Spinal cord (tissue), 10 donors: ENCODE data around the gene API5. TPM values are rescaled to one million over a fixed set of nuclear protein-coding genes. Genes with fewer than 3 reads are reported as not detected.
A peak's percentile ranks its signal among the peaks of the same experiment; 100 is the strongest.

Experiments used
- DNase-seq, 6 donors: peaks; one replicate each; pipeline versions ENCODE4 v3.0.0 to v3.0.0-alpha.2; 2013 to 2015; ENCODE audit warnings: low spot score in 6 of 6, low read depth in 4 of 6
- H3K27ac ChIP-seq: one replicate; pipeline ENCODE4 v1.5.1; 2013; ENCODE audit warnings: low read depth, low read length, control low read depth
- H3K27me3 ChIP-seq: one replicate; pipeline ENCODE4 v1.6.1; 2013; ENCODE audit warnings: low read length; ENCODE audit not compliant: control insufficient read depth, insufficient read depth
- H3K36me3 ChIP-seq: one replicate; pipeline ENCODE4 v1.6.1; 2013; ENCODE audit warnings: low read length; ENCODE audit not compliant: control insufficient read depth, insufficient read depth
- H3K4me1 ChIP-seq: one replicate; pipeline ENCODE4 v1.6.1; 2013; ENCODE audit warnings: low read length; ENCODE audit not compliant: control insufficient read depth, insufficient read depth
- H3K4me3 ChIP-seq: one replicate; pipeline ENCODE4 v1.5.1; 2013; ENCODE audit warnings: low read depth, low read length, control low read depth
- H3K9me3 ChIP-seq: one replicate; pipeline ENCODE4 v1.6.1; 2013; ENCODE audit warnings: low read length; ENCODE audit not compliant: control insufficient read depth, insufficient read depth
- WGBS: methylation state at CpG from one replicate; pipeline ENCODE4 v1.1.5; 2013; ENCODE audit warnings: missing lambda C conversion rate; ENCODE audit not compliant: insufficient coverage; 5-methylcytosine and 5-hydroxymethylcytosine counted together
- long read RNA-seq, 4 donors: transcript quantifications; one replicate each; lab custom pipeline, GENCODE V29; 2026
- polyA plus RNA-seq, 2 donors: library from polyadenylated mRNA; unstranded; fragments of 120-200 nt; gene quantifications; one replicate each; pipeline ENCODE4 v1.2.1, GENCODE V29; 2013; ENCODE audit not compliant: insufficient read length in 2 of 2
- total RNA-seq, 2 donors: library from RNA; depleted of rRNA in 1 of 2; stranded (reverse); fragments of 120-200 nt in 1 of 2; fragments of >200 nt in 1 of 2; gene quantifications; one replicate each; pipeline versions ENCODE4 v1.2.3 to v1.2.4, GENCODE V29; 2013 to 2014
- donor health status: healthy.

Gene API5
- total RNA-seq (10 to 100 TPM; 56.1 to 99.4 TPM), polyA plus RNA-seq (10 to 100 TPM; 63.9 to 80.1 TPM)
- long read RNA-seq, donor 1, transcript API5-201 (14 exons, 3,714 nt) = major isoform, 8 of 27 reads
- long read RNA-seq, donor 1, transcript API5-210 (13 exons, 1,760 nt) = minor isoform, 6 of 27 reads
- long read RNA-seq, donor 1, transcript API5-208 (14 exons, 1,868 nt) = major isoform, 8 of 27 reads
- long read RNA-seq, donor 1, partial matches to known transcripts = 5 of 27 reads
- long read RNA-seq, donor 1, other reads (novel, unspliced or antisense) = 0 of 27 reads
- long read RNA-seq, donor 2, partial matches to known transcripts = 0 of 9 reads
- long read RNA-seq, donor 2, other reads (novel, unspliced or antisense) = 0 of 9 reads
- long read RNA-seq, donor 3, transcript API5-208 (14 exons, 1,868 nt) = major isoform, 7 of 16 reads
- long read RNA-seq, donor 3, transcript API5-201 (14 exons, 3,714 nt) = major isoform, 7 of 16 reads
- long read RNA-seq, donor 3, partial matches to known transcripts = 0 of 16 reads
- long read RNA-seq, donor 3, other reads (novel, unspliced or antisense) = 0 of 16 reads
- long read RNA-seq, donor 4, transcript API5-210 (13 exons, 1,760 nt) = minor isoform, 6 of 32 reads
- long read RNA-seq, donor 4, transcript API5-201 (14 exons, 3,714 nt) = minor isoform, 7 of 32 reads
- long read RNA-seq, donor 4, transcript API5-208 (14 exons, 1,868 nt) = major isoform, 10 of 32 reads
- long read RNA-seq, donor 4, partial matches to known transcripts = 8 of 32 reads
- long read RNA-seq, donor 4, other reads (novel, unspliced or antisense) = 0 of 32 reads

DNA sequence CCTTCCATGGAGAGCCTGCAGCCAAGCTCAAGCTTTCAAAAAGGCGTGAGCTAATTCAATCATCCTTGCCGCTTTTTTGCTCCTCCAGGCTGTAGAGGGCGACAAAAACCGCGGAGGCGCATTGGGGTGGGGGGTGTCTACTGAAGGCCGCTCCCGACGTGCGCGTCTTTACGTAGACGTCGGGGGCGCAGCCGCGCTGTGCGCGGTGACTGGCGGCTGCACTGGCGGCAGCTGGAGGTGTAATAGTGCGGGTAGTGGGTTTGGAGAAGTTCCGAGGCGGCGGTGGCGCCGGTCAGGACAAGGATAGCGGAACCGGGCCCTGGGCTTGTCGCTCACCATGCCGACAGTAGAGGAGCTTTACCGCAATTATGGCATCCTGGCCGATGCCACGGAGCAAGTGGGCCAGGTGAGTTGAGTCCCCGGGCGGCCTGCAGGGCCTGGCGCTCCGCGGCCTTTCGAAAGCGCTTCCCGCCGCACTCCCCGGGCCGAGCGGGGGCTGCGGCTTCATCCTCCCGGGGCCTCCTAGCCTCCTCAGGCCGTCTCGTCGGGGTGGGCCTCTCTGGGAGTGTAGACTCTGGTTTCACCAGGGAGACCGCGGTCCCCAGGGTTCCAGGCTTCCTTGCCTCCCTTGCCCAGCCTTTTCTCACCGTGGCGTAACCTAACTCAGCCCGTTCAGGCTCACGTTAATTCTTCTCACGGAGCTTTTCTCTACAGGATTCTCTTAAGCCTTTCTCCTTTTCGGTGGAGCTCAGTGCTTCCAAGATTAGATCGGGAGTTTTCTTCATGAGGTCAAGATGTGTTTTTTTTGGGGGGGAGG lies at the start of gene API5:
TSS of gene API5 (plus strand) at position 206 of the 817 bp plus-strand sequence. CDS start at position 338, 132 bp downstream.
- no peaks in the 10 kb centered on the region for H3K27me3 ChIP-seq
- H3K4me3 ChIP-seq = peak within 1 kb of the TSS; percentile 88
- H3K4me1 ChIP-seq = peaks cover 12% of the 10 kb centered on the region
- H3K9me3 ChIP-seq = no peaks in the 10 kb centered on the region
- under 1% methylated on average over 56 of the region's 60 CpGs for WGBS
- DNase-seq = peak; percentile 90 to 99 (median 94)
- H3K36me3 ChIP-seq = no peaks in the 10 kb centered on the region
- peak within 1 kb of the TSS; percentile 79 for H3K27ac ChIP-seq

DNA sequence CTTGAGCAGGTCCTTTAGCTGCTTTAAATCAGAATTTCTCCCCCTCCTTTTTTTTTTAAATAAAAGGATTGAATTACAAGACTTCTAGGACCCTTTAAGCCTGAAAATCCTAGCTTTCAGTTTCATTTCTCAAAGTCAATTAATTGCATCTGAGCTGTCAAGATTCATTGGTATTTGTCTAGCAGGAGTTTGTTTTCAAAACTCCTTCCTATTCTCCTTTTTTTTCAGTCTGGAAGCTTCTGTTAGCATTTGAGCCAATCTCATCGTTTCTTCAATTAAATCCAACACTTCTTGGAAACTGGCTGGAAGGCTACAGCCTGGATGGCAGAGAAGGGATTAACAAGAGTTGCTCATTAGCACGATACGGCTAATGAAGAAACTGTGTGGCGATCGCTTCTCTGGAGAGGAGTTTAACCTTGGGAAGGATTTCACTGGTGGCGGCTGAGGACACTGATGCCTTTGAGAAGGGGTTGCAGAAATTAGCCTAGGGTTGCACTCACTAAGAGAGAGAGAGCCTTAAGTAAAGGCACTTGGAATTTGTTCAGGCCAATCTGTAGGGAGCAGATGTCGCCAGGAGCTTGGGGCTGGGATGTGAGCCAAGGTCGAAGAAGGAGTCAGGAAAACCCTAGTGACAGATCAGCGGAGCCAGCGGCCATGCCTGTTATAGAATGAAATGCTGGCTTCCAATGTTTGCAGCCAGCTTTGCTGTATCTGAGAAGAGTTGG lies 43.8 kb upstream of the API5 start:
- peaks cover 13% of the 10 kb centered on the region for H3K4me1 ChIP-seq
- no peaks in the 10 kb centered on the region for H3K36me3 ChIP-seq
- peak in 5 of 6 donors; percentile 44 to 96 (median 61) for DNase-seq
- no peak overlapping the region for H3K4me3 ChIP-seq
- no peaks in the 10 kb centered on the region for H3K9me3 ChIP-seq
- WGBS = 29% methylated on average over 9 of the region's 10 CpGs
- H3K27ac ChIP-seq = peak overlapping the region; percentile 64
- H3K27me3 ChIP-seq = no peaks in the 10 kb centered on the region

DNA sequence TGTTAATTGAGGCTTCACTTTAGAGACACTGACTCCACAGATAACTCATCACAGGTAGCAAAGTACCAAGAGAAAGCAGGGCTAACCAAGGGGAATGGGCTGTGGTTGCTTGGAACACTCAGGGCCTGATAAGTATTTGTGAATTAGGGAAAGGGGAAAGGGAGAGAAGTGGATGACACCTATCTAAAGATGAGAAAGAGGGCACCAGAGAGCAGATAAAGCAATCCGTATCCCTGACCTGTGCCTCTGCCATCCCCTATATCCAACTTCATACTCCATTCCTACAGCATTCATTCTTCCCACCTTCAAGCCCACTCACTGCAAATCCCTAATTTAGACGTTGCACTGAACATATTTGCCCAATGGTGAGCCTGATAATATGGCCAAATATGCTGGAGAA lies 43.0 kb upstream of the API5 start:
- H3K9me3 ChIP-seq = no peaks in the 10 kb centered on the region
- H3K27me3 ChIP-seq = no peaks in the 10 kb centered on the region
- no peak for DNase-seq
- 0% methylated on average over 1 of the region's 2 CpGs for WGBS
- H3K4me1 ChIP-seq = peaks cover 13% of the 10 kb centered on the region
- no peak overlapping the region for H3K4me3 ChIP-seq
- peak overlapping the region; percentile 64 for H3K27ac ChIP-seq
- H3K36me3 ChIP-seq = no peaks in the 10 kb centered on the region

DNA sequence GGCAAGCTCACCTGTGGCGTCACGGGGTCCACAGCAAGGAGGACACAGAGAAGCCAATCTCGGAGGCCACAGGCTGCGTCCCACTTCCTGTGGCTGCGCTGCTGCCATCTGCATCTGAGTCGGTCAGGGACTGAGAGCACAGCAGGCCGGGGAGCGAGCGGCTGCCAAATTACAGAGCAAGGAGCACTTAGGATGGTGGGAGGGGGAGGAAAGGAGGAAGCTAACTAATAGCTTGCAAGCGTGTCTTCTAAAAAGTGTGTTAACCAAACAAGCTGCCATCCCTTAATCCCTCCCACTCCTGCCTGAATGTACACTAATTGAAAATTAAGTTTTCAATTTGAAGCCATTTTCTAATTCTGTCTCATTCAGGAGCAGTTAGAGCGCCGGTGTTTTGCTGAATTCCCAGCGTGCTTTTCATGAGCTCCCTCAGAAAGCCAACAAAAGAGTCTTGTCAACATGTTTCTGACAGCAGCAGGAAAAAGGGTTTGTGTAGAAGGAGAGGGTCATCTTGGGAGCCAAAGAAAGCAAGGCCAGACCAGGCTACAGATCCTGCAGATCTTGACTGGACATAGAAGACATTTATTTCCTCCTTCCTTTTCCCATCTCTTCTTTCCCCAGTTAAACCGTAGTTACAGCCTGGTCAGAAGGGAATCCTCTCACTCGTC lies 42.4 kb upstream of the API5 start:
- Histone ChIP-seq H3K27ac (peak overlapping the region; percentile 18), H3K27me3 (no peaks in the 10 kb centered on the region), H3K36me3 (no peaks in the 10 kb centered on the region), H3K4me1 (peaks cover 13% of the 10 kb centered on the region), H3K9me3 (no peaks in the 10 kb centered on the region), H3K4me3 (no peak overlapping the region)
- peak in 4 of 6 donors; percentile 24 to 89 (median 54) for DNase-seq
- WGBS = 32% methylated on average over 9 of the region's 15 CpGs

DNA sequence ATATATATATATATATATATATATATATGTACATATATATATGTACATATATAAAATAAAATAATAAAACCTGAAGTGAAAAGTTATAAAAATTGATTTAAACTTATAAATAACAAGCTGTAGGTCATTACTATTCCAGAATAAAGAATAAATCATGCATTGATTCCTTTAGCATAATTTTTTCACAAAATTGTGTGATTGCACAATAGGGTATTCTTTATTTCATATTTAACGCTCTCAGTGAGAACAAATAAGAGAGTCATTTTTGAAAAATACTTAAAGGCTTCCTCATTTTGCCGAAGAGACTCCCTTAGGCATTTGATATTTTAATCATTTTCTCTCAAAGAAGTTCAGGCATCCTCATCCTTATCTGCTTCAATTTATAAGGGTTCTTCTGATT lies 41.3 kb upstream of the API5 start:
- Histone ChIP-seq H3K4me1 (peaks cover 13% of the 10 kb centered on the region), H3K4me3 (no peak overlapping the region), H3K9me3 (no peaks in the 10 kb centered on the region), H3K27me3 (no peaks in the 10 kb centered on the region), H3K36me3 (no peaks in the 10 kb centered on the region), H3K27ac (no peak overlapping the region)
- WGBS = 91% methylated on average over 1 of the region's 2 CpGs
- no peak for DNase-seq

DNA sequence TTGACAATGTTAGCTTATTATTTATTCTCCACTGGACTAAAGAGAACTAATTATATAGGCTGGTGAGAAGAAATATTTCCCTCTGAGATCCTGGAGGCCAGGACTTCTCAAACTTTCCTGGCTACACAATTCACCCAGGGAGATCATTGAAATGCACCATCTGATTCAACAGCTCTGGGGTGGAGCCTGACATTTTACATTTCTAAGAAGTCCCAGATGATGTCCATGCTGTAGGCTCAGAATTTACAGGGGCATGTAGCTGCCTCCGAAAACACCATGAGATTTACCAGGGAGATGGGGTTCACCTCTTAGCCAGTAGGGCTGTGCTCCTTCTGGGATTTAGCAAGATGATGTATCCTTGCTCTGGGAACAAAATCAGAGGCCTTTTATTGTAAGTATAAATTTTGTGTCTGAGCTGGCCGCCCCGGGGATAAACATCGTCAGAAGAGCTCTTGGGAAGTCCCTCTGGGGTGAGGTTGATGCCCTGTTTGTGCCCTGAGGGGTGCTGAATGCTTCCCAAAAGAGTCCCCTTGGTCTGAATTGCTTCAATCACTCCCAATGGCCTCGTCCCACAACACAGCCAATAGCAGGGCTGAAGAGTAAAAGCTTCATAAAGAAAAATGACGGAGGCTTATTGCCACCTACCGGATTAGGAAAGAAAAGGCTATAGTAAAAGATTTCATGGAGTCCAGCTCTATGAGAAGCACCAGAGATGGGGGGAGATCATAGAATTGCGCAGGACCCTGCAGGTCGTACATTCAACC lies 33.4 kb upstream of the API5 start:
- Histone ChIP-seq H3K4me3 (no peak overlapping the region), H3K27ac (no peak overlapping the region), H3K36me3 (no peaks in the 10 kb centered on the region), H3K27me3 (peaks cover 2% of the 10 kb centered on the region), H3K4me1 (no peaks in the 10 kb centered on the region), H3K9me3 (no peaks in the 10 kb centered on the region)
- peak in 3 of 6 donors; percentile 50 to 94 (median 79) for DNase-seq
- WGBS = 39% methylated on average over 7 of the region's 9 CpGs

DNA sequence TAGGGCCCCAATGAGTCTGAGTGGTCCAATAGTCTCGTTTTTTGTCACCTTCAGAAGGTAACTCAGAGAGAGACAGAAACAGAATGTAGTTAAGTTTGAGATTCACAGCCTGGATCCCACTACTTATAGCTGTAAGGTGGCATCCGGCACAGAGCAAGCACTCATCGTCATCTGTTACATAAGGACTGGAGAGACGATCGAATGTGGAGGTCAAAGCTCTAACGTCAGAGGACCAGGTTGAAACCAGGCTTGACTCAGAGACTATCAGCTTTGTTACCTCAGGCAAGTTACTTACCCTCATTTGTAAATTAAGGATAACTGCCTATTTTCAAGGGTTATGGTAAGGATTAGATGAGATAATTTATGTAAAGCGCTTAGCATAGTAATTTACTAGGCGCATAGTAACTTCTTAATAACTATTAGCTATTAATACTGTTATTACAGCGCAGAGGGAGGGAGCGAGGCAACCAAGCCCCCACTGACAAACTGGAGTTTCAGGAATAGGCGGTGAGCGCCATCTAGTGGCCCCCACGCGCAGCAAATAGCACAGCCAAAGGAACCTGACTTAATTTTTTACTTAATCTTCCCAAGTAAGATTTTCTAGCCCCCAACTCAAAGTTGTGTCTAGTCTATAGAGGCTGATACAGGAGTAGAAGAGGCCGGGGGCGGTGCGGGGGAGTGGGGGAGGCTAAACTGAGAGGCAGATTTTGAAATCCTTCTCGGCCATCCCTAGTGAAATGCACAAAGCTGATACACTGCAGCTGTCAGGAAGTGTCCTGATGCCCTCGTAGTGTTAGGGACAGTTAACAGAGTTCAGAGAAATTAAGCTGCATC lies 29.0 kb upstream of the API5 start:
- no peaks in the 10 kb centered on the region for H3K9me3 ChIP-seq
- H3K4me3 ChIP-seq = no peak overlapping the region
- peaks cover 2% of the 10 kb centered on the region for H3K27me3 ChIP-seq
- H3K27ac ChIP-seq = no peak overlapping the region
- H3K4me1 ChIP-seq = peaks cover 3% of the 10 kb centered on the region
- WGBS = 34% methylated on average over 8 of the region's 19 CpGs
- no peaks in the 10 kb centered on the region for H3K36me3 ChIP-seq
- peak in 4 of 6 donors; percentile 20 to 86 (median 58) for DNase-seq
